Liver (tissue), 9 donors: Measurements from ENCODE around the gene EVC2. TPM values are rescaled to one million over a fixed set of nuclear protein-coding genes. Genes with fewer than 3 reads are reported as not detected.

ENCODE experiments used
- DNase-seq: peaks from one replicate; pipeline ENCODE4 v3.0.0-alpha.2; 2017; ENCODE audit warnings: low spot score
- H3K27ac ChIP-seq, 2 donors: one replicate each; pipeline ENCODE4 v1.7.0; 2013; ENCODE audit warnings: inconsistent platforms in 2 of 2, low read length in 2 of 2, control low read depth in 1 of 2, low read depth in 1 of 2, mild to moderate bottlenecking in 1 of 2
- H3K27me3 ChIP-seq, 4 donors: one replicate each; pipeline versions ENCODE4 v1.6.1 to v1.7.0; 2013; ENCODE audit warnings: low read length in 3 of 4, inconsistent platforms in 1 of 4, mild to moderate bottlenecking in 1 of 4, moderate library complexity in 1 of 4; ENCODE audit not compliant: control insufficient read depth in 4 of 4, insufficient read depth in 4 of 4
- H3K36me3 ChIP-seq, 4 donors: one replicate each; pipeline versions ENCODE4 v1.6.1 to v1.7.0; 2013; ENCODE audit warnings: low read length in 3 of 4, mild to moderate bottlenecking in 3 of 4, low read depth in 1 of 4, moderate library complexity in 1 of 4; ENCODE audit not compliant: control insufficient read depth in 4 of 4, insufficient read depth in 3 of 4
- H3K4me1 ChIP-seq, 4 donors: one replicate each; pipeline versions ENCODE4 v1.6.1 to v1.7.0; 2013; ENCODE audit warnings: low read length in 3 of 4, mild to moderate bottlenecking in 3 of 4, moderate library complexity in 1 of 4; ENCODE audit not compliant: control insufficient read depth in 4 of 4, insufficient read depth in 4 of 4
- H3K4me3 ChIP-seq, 3 donors: one replicate each; pipeline versions ENCODE4 v1.6.1 to v1.7.0; 2013; ENCODE audit warnings: low read length in 3 of 3, control low read depth in 1 of 3, low read depth in 1 of 3, mild to moderate bottlenecking in 1 of 3
- H3K9ac ChIP-seq, 2 donors: one replicate each; pipeline ENCODE4 v1.7.0; 2013; ENCODE audit warnings: low read length in 2 of 2, mild to moderate bottlenecking in 2 of 2, moderate library complexity in 2 of 2, control low read depth in 1 of 2, low read depth in 1 of 2
- H3K9me3 ChIP-seq, 4 donors: one replicate each; pipeline versions ENCODE4 v1.6.1 to v1.7.0; 2013; ENCODE audit warnings: low read length in 3 of 4; ENCODE audit not compliant: control insufficient read depth in 4 of 4
- EGR1 ChIP-seq, 2 donors: IDR thresholded peaks; 2 replicates each; pipeline ENCODE4 v1.6.1; 2016 to 2018; ENCODE audit warnings: antibody characterized with exemption in 2 of 2, low read depth in 2 of 2
- FOXA1 ChIP-seq: IDR thresholded peaks from 2 replicates; pipeline ENCODE4 v1.6.1; 2016; ENCODE audit warnings: antibody characterized with exemption
- FOXA2 ChIP-seq: IDR thresholded peaks from 2 replicates; pipeline ENCODE4 v1.6.1; 2016; ENCODE audit warnings: antibody characterized with exemption
- GABPA ChIP-seq, 2 donors: IDR thresholded peaks in 1 of 2; conservative IDR thresholded peaks in 1 of 2; 2 replicates each; pipeline ENCODE4 v1.6.1; 2016; ENCODE audit warnings: antibody characterized with exemption in 2 of 2, mild to moderate bottlenecking in 1 of 2, moderate library complexity in 1 of 2
- HNF4A ChIP-seq, 2 donors: conservative IDR thresholded peaks; 2 replicates each; pipeline ENCODE4 v1.6.1; 2016; ENCODE audit warnings: antibody characterized with exemption in 2 of 2, mild to moderate bottlenecking in 2 of 2
- HNF4G ChIP-seq: IDR thresholded peaks from 2 replicates; pipeline ENCODE4 v1.6.1; 2016; ENCODE audit warnings: antibody characterized with exemption
- JUND ChIP-seq, 2 donors: IDR thresholded peaks; 2 replicates each; pipeline ENCODE4 v1.6.1; 2016; ENCODE audit warnings: antibody characterized with exemption in 2 of 2
- NR2F2 ChIP-seq: IDR thresholded peaks from 2 replicates; pipeline ENCODE4 v1.6.1; 2016; ENCODE audit warnings: antibody characterized with exemption
- RAD21 ChIP-seq, 2 donors: IDR thresholded peaks; 2 replicates each; pipeline ENCODE4 v1.6.1; 2016; ENCODE audit warnings: antibody characterized with exemption in 2 of 2, mild to moderate bottlenecking in 2 of 2
- RXRA ChIP-seq, 2 donors: IDR thresholded peaks; 2 replicates each; pipeline ENCODE4 v1.6.1; 2017 to 2018; ENCODE audit warnings: antibody characterized with exemption in 2 of 2, mild to moderate bottlenecking in 1 of 2
- SP1 ChIP-seq: IDR thresholded peaks from 2 replicates; pipeline ENCODE4 v1.6.1; 2018; ENCODE audit warnings: antibody characterized with exemption, mild to moderate bottlenecking
- TAF1 ChIP-seq: conservative IDR thresholded peaks from 2 replicates; pipeline ENCODE4 v1.6.1; 2016; ENCODE audit warnings: antibody characterized with exemption, mild to moderate bottlenecking
- YY1 ChIP-seq: IDR thresholded peaks from 2 replicates; pipeline ENCODE4 v1.6.1; 2016; ENCODE audit warnings: antibody characterized with exemption, mild to moderate bottlenecking
- WGBS: extraction: QIAGEN DNeasy Blood & Tissue Kit; methylation state at CpG from one replicate; pipeline ENCODE4 v1.1.7; 2013; 5-methylcytosine and 5-hydroxymethylcytosine counted together
- polyA plus RNA-seq, 2 donors: library from polyadenylated mRNA; stranded (reverse) in 1 of 2; unstranded in 1 of 2; fragments of 200-250 nt in 1 of 2; fragments of >200 nt in 1 of 2; fragmentation: Nextera tagmentation in 1 of 2; extraction: Ambion mirVana in 1 of 2; gene quantifications; one replicate each; pipeline versions ENCODE4 v1.2.1 to v1.2.3, GENCODE V29; 2013 to 2015
- total RNA-seq, 2 donors: library from RNA; depleted of rRNA; stranded (reverse); fragments of >200 nt; gene quantifications; one replicate each; pipeline ENCODE4 v1.2.3, GENCODE V29; 2014
- TF ChIP-seq, protein P1 (sequence below): fragments of 150-350 bp; IDR thresholded peaks from 2 replicates; pipeline ENCODE4 v1.5.1; 2017; ENCODE audit warnings: improper control_type of control experiment, low read depth, low read length; ENCODE audit not compliant: missing input control
- TF ChIP-seq, protein P2 (sequence below): IDR thresholded peaks from 2 replicates; pipeline ENCODE4 v1.6.1; 2016; ENCODE audit warnings: antibody characterized with exemption
- TF ChIP-seq, protein P3 (sequence below): IDR thresholded peaks from 2 replicates; pipeline ENCODE4 v1.6.1; 2016; ENCODE audit warnings: antibody characterized with exemption
- TF ChIP-seq, protein P4 (sequence below): IDR thresholded peaks from 2 replicates; pipeline ENCODE4 v1.6.1; 2016; ENCODE audit warnings: antibody characterized with exemption
- TF ChIP-seq, protein P5 (sequence below): IDR thresholded peaks from 2 replicates; pipeline ENCODE4 v1.6.1; 2016; ENCODE audit warnings: antibody characterized with exemption, mild to moderate bottlenecking
- donor health status: healthy.
- donor health status: healthy.
- donor health status: healthy.
- donor health status: healthy.
- donor health status: healthy.

Gene EVC2
- total and polyA plus RNA-seq, 4 donors, result 0.26 to 1.3 (median 0.57) TPM

DNA sequence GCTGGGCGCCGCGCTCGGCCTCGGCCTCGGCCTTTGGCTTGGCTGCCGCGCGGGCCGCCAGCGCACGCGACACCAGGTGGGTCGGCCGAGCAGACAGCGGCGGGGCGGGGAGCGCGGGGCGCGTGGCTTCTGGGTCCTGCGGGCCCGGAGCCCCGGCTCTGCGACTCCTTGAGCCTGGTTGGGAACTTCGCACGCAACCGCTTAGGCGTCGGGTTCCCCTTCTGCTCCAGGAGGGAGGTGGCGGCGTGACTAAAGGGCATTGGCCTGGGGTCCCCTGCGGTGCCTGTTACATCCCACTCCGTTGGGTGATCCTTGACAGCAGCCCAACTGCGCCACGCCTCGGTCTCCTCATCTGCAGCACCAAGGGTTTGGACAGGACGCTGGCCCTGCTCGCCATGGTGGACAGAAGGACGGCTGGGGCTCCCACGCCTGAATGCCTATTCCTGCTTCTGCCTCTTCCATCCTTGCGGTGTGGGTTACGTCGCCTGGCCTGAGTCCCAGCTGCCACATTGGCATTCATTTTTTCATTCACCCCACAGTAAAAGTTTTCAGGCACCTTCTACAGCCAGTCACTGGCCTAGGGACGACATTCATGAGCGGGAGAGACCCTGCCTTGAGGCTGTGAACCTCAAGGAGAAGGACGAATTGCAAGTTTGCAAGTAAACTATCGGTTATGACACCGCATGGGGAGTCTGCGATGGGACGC, 3.3 kb upstream of the EVC2 start:
- peaks cover 0 to 2% (median 0%) of the 10 kb centered on the region in 4 donors for H3K9me3 ChIP-seq
- no peak for DNase-seq
- no peaks in the 10 kb centered on the region for H3K36me3 ChIP-seq
- TF ChIP-seq, protein P1, sequence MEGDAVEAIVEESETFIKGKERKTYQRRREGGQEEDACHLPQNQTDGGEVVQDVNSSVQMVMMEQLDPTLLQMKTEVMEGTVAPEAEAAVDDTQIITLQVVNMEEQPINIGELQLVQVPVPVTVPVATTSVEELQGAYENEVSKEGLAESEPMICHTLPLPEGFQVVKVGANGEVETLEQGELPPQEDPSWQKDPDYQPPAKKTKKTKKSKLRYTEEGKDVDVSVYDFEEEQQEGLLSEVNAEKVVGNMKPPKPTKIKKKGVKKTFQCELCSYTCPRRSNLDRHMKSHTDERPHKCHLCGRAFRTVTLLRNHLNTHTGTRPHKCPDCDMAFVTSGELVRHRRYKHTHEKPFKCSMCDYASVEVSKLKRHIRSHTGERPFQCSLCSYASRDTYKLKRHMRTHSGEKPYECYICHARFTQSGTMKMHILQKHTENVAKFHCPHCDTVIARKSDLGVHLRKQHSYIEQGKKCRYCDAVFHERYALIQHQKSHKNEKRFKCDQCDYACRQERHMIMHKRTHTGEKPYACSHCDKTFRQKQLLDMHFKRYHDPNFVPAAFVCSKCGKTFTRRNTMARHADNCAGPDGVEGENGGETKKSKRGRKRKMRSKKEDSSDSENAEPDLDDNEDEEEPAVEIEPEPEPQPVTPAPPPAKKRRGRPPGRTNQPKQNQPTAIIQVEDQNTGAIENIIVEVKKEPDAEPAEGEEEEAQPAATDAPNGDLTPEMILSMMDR, result no peak
- no peak for TF ChIP-seq TAF1
- no peak for TF ChIP-seq SP1
- no peak for TF ChIP-seq RXRA (IDR thresholded peaks at IDR 0.05)
- TF ChIP-seq, protein P2, sequence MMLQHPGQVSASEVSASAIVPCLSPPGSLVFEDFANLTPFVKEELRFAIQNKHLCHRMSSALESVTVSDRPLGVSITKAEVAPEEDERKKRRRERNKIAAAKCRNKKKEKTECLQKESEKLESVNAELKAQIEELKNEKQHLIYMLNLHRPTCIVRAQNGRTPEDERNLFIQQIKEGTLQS, result no peak
- no peak for TF ChIP-seq NR2F2
- no peak for TF ChIP-seq JUND (IDR thresholded peaks at IDR 0.05)
- no peak for TF ChIP-seq FOXA2
- TF ChIP-seq RAD21 (IDR thresholded peaks at IDR 0.05), result no peak
- TF ChIP-seq HNF4G, result no peak
- TF ChIP-seq FOXA1, result no peak
- TF ChIP-seq EGR1 (IDR thresholded peaks at IDR 0.05; ENCODE audit: low read depth in 2 of 2), result no peak
- TF ChIP-seq, protein P3, sequence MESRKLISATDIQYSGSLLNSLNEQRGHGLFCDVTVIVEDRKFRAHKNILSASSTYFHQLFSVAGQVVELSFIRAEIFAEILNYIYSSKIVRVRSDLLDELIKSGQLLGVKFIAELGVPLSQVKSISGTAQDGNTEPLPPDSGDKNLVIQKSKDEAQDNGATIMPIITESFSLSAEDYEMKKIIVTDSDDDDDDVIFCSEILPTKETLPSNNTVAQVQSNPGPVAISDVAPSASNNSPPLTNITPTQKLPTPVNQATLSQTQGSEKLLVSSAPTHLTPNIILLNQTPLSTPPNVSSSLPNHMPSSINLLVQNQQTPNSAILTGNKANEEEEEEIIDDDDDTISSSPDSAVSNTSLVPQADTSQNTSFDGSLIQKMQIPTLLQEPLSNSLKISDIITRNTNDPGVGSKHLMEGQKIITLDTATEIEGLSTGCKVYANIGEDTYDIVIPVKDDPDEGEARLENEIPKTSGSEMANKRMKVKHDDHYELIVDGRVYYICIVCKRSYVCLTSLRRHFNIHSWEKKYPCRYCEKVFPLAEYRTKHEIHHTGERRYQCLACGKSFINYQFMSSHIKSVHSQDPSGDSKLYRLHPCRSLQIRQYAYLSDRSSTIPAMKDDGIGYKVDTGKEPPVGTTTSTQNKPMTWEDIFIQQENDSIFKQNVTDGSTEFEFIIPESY, result no peak
- TF ChIP-seq GABPA (IDR thresholded peaks at IDR 0.05 in 1 of 2, conservative IDR thresholded peaks at IDR 0.05 in 1 of 2), result no peak
- TF ChIP-seq, protein P4, sequence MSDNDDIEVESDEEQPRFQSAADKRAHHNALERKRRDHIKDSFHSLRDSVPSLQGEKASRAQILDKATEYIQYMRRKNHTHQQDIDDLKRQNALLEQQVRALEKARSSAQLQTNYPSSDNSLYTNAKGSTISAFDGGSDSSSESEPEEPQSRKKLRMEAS, result no peak
- TF ChIP-seq HNF4A (conservative IDR thresholded peaks at IDR 0.05), result no peak
- TF ChIP-seq YY1, result no peak
- TF ChIP-seq, protein P5, sequence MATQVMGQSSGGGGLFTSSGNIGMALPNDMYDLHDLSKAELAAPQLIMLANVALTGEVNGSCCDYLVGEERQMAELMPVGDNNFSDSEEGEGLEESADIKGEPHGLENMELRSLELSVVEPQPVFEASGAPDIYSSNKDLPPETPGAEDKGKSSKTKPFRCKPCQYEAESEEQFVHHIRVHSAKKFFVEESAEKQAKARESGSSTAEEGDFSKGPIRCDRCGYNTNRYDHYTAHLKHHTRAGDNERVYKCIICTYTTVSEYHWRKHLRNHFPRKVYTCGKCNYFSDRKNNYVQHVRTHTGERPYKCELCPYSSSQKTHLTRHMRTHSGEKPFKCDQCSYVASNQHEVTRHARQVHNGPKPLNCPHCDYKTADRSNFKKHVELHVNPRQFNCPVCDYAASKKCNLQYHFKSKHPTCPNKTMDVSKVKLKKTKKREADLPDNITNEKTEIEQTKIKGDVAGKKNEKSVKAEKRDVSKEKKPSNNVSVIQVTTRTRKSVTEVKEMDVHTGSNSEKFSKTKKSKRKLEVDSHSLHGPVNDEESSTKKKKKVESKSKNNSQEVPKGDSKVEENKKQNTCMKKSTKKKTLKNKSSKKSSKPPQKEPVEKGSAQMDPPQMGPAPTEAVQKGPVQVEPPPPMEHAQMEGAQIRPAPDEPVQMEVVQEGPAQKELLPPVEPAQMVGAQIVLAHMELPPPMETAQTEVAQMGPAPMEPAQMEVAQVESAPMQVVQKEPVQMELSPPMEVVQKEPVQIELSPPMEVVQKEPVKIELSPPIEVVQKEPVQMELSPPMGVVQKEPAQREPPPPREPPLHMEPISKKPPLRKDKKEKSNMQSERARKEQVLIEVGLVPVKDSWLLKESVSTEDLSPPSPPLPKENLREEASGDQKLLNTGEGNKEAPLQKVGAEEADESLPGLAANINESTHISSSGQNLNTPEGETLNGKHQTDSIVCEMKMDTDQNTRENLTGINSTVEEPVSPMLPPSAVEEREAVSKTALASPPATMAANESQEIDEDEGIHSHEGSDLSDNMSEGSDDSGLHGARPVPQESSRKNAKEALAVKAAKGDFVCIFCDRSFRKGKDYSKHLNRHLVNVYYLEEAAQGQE, result no peak
- peak overlapping the region in 1 of 2 donors; percentile 6 for H3K9ac ChIP-seq
- 15% methylated on average over 52 of the region's 52 CpGs for WGBS
- H3K4me3 ChIP-seq, result peak overlapping the region; percentile 10 to 62 (median 59)
- peak overlapping the region in 1 of 2 donors; percentile 19 for H3K27ac ChIP-seq
- H3K4me1 ChIP-seq, result peaks cover 0 to 28% (median 15%) of the 10 kb centered on the region in 4 donors
- H3K27me3 ChIP-seq, result peaks cover 0 to 10% (median 1%) of the 10 kb centered on the region in 4 donors
